DOHH2 (cell line): ENCODE results near the gene RIN3.

Experiments
- H3F3A ChIP-seq: fragments of 200-600 bp; sonication (generic), shearing (Covaris generic); 2 replicates; pipeline ENCODE4 v1.6.0; 2016; ENCODE audit warnings: antibody characterized with exemption, mild to moderate bottlenecking; ENCODE audit not compliant: control insufficient read depth, insufficient read depth
- H3K27ac ChIP-seq: fragments of 200-600 bp; sonication (generic); 2 replicates; pipeline ENCODE4 v1.5.1; 2014; ENCODE audit warnings: low read depth, mild to moderate bottlenecking, low read length, moderate library complexity
- H3K27me3 ChIP-seq: fragments of 200-600 bp; sonication (generic); 2 replicates; pipeline ENCODE4 v1.6.1; 2014; ENCODE audit warnings: mild to moderate bottlenecking, low read length, mixed read lengths; ENCODE audit not compliant: control insufficient read depth
- H3K36me3 ChIP-seq: fragments of 200-600 bp; sonication (generic); 2 replicates; pipeline ENCODE4 v1.6.1; 2014; ENCODE audit warnings: mild to moderate bottlenecking, low read length, moderate library complexity, mixed read lengths; ENCODE audit not compliant: control insufficient read depth
- H3K4me1 ChIP-seq: fragments of 200-600 bp; sonication (generic); 2 replicates; pipeline ENCODE4 v1.6.1; 2014; ENCODE audit warnings: mild to moderate bottlenecking, low read length, mixed read lengths; ENCODE audit not compliant: control insufficient read depth
- H3K4me2 ChIP-seq: fragments of 200-600 bp; sonication (generic); 2 replicates; pipeline ENCODE4 v1.6.0; 2014; ENCODE audit warnings: mild to moderate bottlenecking, low read length, moderate library complexity
- H3K4me3 ChIP-seq: fragments of 200-600 bp; sonication (generic); 2 replicates; pipeline ENCODE4 v1.5.1; 2014; ENCODE audit warnings: mild to moderate bottlenecking, low read length, mixed read lengths
- H3K79me2 ChIP-seq: fragments of 200-600 bp; sonication (generic); 2 replicates; pipeline ENCODE4 v1.6.1; 2014; ENCODE audit warnings: mild to moderate bottlenecking, low read length, mixed read lengths; ENCODE audit not compliant: control insufficient read depth
- H3K9me2 ChIP-seq: fragments of 200-600 bp; sonication (generic); replicated peaks from 2 replicates; pipeline ENCODE4 v1.6.1; 2014; ENCODE audit warnings: mild to moderate bottlenecking, low read length, mixed read lengths; ENCODE audit not compliant: control insufficient read depth
- H3K9me3 ChIP-seq: fragments of 200-600 bp; sonication (generic); 2 replicates; pipeline ENCODE4 v1.6.1; 2014; ENCODE audit warnings: antibody characterized with exemption, low read length, mixed read lengths; ENCODE audit not compliant: control insufficient read depth, insufficient read depth
- H4K20me1 ChIP-seq: fragments of 200-600 bp; sonication (generic); 2 replicates; pipeline ENCODE4 v1.6.0; 2014; ENCODE audit warnings: low read depth, mild to moderate bottlenecking, antibody characterized with exemption, low read length, moderate library complexity; ENCODE audit not compliant: control insufficient read depth, insufficient read depth
- CTCF ChIP-seq: fragments of 200-600 bp; sonication (generic); IDR thresholded peaks from one replicate; pipeline ENCODE4 v1.5.1; 2014; ENCODE audit warnings: antibody characterized with exemption, mild to moderate bottlenecking, low read depth, low read length; ENCODE audit not compliant: poor library complexity, severe bottlenecking
- EZH2phosphoT487 ChIP-seq: fragments of 200-600 bp; sonication (generic); IDR thresholded peaks from 2 replicates; pipeline ENCODE4 v1.6.1; 2017; ENCODE audit warnings: borderline replicate concordance, mild to moderate bottlenecking, antibody characterized with exemption, low read length, moderate library complexity, mixed read lengths

Gene RIN3

GRCh38 chr14:92546347-92547053 is 32.9 kb downstream of the RIN3 start:
- H3K79me2 ChIP-seq: no peaks in the 10 kb centered on the region
- H3K27me3 ChIP-seq: peaks cover 21% of the 10 kb centered on the region
- H3F3A ChIP-seq: no peaks in the 10 kb centered on the region
- H3K9me3 ChIP-seq: no peaks in the 10 kb centered on the region
- H3K4me2 ChIP-seq: no peak overlapping the region
- H3K4me1 ChIP-seq: peaks cover 7% of the 10 kb centered on the region
- peaks cover 9% of the 10 kb centered on the region for H4K20me1 ChIP-seq
- H3K36me3 ChIP-seq: no peaks in the 10 kb centered on the region
- no peak overlapping the region for H3K4me3 ChIP-seq
- H3K27ac ChIP-seq: no peak overlapping the region
- TF ChIP-seq CTCF (no peak), EZH2phosphoT487 (no peak)
- no peaks in the 10 kb centered on the region for H3K9me2 ChIP-seq

DNA sequence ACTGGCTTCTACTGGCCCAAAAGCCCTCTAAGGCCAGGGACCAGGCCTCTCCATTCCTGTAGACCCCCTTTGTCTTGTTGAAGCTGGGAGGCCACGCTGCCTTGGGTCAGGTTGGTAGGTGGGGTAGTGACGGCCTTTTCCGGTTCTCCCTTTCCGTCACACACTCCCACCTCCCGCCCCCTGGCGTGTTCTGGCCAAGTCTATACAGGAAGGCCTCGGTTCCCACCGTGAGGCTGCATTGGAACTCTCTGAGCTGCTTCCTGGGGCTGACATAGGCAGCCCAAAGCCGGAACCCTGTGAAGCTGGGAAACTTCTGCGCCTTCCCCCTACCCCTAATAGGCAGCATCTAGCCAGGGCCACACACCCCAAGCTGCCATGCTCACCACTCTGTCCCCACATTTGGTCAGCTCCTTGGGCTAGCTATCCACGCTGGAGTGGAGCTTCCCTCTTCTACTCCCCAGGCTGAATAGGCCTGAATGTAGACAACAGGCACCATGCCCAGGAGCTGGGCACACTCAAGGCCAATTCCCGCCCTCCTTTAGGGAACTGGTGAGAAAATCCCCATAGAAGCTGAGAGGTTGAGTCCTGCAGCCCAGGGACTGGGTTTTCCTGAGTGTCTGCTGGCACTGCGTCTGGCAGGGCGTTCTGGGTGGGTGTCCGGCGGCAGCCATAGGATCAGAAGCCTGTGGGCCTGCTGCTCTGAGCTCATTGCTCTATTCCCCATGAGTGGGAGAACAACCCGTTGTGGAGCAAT is 35.7 kb downstream of the RIN3 start:
- Histone ChIP-seq H3K9me2 (no peaks in the 10 kb centered on the region), H3K4me3 (no peak overlapping the region), H3K79me2 (no peaks in the 10 kb centered on the region), H3K4me1 (peaks cover 18% of the 10 kb centered on the region), H3K9me3 (no peaks in the 10 kb centered on the region), H4K20me1 (peaks cover 14% of the 10 kb centered on the region), H3K36me3 (no peaks in the 10 kb centered on the region), H3F3A (no peaks in the 10 kb centered on the region), H3K4me2 (no peak overlapping the region), H3K27ac (no peak overlapping the region), H3K27me3 (peaks cover 45% of the 10 kb centered on the region)
- TF ChIP-seq EZH2phosphoT487 (no peak), CTCF (no peak)

DNA sequence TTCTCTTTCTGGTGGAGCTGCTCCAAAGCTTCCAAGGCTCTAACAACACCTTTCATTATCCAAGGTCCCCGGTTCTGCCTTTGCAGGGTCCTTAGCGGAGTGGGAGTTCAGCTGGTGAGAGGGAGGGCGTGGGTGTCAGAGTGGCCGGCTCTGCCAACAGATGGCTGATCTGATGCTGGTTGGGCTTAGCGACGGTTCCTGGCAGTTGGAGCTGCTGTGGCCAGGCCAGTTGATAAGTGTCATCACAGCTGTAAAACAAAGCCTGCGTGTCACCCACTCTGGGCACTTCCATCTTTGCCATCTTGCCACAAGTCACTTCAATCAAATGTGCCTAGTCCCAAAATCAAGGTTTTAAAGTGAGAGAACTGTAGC is 36.3 kb downstream of the RIN3 start:
- Histone ChIP-seq H3K27ac (no peak overlapping the region), H3K9me3 (no peaks in the 10 kb centered on the region), H3K4me1 (peaks cover 18% of the 10 kb centered on the region), H3K27me3 (peaks cover 45% of the 10 kb centered on the region), H4K20me1 (peaks cover 14% of the 10 kb centered on the region), H3K36me3 (no peaks in the 10 kb centered on the region), H3K9me2 (no peaks in the 10 kb centered on the region), H3K4me3 (no peak overlapping the region), H3F3A (no peaks in the 10 kb centered on the region), H3K4me2 (no peak overlapping the region), H3K79me2 (no peaks in the 10 kb centered on the region)
- no peak for TF ChIP-seq EZH2phosphoT487
- no peak for TF ChIP-seq CTCF
